Muscle layer of colon (tissue), 2 donors: ENCODE data around the gene TIE1.

Experiments
- H3K27ac ChIP-seq: one replicate; pipeline ENCODE4 v1.7.0; 2013; ENCODE audit warnings: low read depth, mild to moderate bottlenecking, low read length, moderate library complexity
- H3K27me3 ChIP-seq, 2 donors: one replicate each; pipeline ENCODE4 v1.7.0; 2013; ENCODE audit warnings: low read length in 2 of 2, mild to moderate bottlenecking in 2 of 2; ENCODE audit not compliant: insufficient read depth in 2 of 2, control insufficient read depth in 1 of 2
- H3K36me3 ChIP-seq: one replicate; pipeline ENCODE4 v1.7.0; 2013; ENCODE audit warnings: mild to moderate bottlenecking, low read length; ENCODE audit not compliant: insufficient read depth
- H3K4me1 ChIP-seq: one replicate; pipeline ENCODE4 v1.7.0; 2013; ENCODE audit warnings: mild to moderate bottlenecking, low read length; ENCODE audit not compliant: insufficient read depth
- H3K4me3 ChIP-seq, 2 donors: one replicate each; pipeline ENCODE4 v1.7.0; 2013; ENCODE audit warnings: low read length in 2 of 2, low read depth in 1 of 2, mild to moderate bottlenecking in 1 of 2, moderate library complexity in 1 of 2
- H3K9ac ChIP-seq: one replicate; pipeline ENCODE4 v1.7.0; 2013; ENCODE audit warnings: low read length
- H3K9me3 ChIP-seq: one replicate; pipeline ENCODE4 v1.7.0; 2013; ENCODE audit warnings: mild to moderate bottlenecking, low read length
- donor health status: abdominal sarcoma.
- donor health status: Adenocarcinoma of cecum.

The TIE1 gene

DNA sequence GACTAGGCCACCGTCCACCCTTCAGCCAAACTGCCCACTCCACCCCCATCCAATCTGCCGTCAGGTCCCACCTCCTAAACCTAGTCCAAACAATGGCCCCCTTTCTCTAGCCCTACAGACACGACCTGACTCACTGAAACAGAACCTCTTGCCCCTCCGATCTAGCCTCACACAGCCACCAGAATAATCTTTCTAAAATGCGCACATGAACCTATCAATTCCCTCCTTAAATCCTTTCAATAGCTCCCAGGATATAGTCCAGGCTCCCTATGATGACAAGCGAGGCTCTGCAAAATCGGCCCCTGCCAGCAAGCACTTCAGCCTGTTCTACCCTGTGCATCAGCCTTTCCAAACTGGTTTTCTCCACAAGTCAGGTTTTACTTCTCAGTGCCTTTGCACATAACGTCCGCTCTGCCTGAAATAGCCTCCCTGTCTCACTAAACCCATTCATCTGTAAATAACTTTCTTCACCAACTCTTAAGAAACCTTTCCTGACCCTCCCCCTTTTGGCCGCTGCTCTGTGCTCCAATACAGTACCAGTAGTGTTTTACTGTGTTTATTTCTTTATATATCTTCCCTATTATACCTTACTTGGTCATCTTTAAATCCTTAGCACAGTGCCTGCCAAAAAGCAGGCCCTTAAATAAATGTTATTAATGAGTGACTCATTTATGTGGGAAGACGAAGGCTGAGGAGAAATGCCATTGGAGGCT is 49.0 kb downstream of the TIE1 start:
- H3K36me3 ChIP-seq, result no peaks in the 10 kb centered on the region
- H3K27ac ChIP-seq, result peak overlapping the region; percentile 74
- peak overlapping the region; percentile 45 for H3K9ac ChIP-seq
- H3K9me3 ChIP-seq, result no peaks in the 10 kb centered on the region
- H3K4me1 ChIP-seq, result peaks cover 12% of the 10 kb centered on the region
- no peaks in the 10 kb centered on the region for H3K27me3 ChIP-seq
- H3K4me3 ChIP-seq, result peak overlapping the region; percentile 6 to 60

DNA sequence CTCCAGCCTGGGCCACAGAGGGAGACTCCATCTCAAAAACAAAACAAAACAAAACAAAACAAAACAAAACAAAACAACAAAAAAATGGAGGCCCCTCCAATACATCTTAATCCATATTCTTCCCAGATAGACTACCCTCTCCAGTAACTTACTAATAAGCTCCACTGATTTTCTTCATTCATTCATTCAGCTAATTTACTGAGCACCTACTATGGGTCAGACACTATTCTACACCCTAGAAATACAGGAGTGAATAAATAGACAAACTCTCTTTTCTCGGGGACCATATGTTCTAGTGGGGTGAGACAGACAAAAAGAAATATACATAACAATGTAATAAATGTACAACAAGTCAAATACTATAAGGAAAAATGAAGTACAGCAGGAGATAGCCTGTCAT is 50.2 kb downstream of the TIE1 start:
- Histone ChIP-seq H3K27ac (no peak overlapping the region), H3K36me3 (no peaks in the 10 kb centered on the region), H3K9me3 (no peaks in the 10 kb centered on the region), H3K4me3 (no peak overlapping the region), H3K27me3 (no peaks in the 10 kb centered on the region), H3K9ac (no peak overlapping the region), H3K4me1 (peaks cover 12% of the 10 kb centered on the region)

DNA sequence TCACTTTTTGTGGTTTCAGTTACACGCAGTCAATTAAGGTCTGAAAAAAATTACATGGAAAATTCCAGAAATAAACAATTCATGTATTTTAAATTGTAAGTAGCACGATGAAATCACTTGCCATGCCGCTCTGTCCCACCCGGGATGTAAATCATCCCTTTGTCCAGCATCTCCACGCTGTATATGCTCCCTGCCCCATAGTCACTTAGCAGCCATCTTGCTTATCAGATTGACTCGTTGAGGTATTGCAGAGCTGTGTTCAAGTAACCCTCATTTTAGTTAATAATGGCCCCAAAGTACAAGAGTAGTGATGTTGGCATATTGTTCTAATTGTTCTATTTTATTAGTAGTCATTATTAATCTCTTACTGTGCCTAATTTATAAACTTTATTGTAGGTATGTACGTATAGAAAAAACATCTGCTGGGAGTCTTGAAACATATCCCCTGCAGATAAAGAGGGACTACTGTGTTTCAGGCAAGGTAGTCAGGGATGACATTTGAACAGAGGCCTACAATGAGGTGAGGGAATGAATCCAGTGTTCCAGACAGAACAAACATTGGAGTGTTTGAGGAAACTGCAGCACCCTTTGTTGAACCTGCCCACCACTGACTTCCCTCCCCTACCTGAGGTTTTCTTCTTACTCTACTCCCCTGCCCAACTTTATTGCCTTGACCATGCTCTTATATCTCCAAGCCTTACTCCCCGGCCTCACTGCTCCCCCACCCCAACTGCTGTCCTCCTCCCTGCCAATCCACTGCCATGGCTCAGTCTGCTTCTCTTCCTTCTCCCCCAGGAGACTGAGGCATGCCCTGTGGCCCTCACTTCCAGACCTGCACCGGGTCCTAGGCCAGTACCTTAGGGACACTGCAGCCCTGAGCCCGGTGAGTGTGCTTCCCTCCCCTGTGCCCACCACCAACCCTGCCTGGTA is 50.9 kb downstream of the TIE1 start:
- H3K9me3 ChIP-seq, result no peaks in the 10 kb centered on the region
- no peak overlapping the region for H3K27ac ChIP-seq
- H3K4me1 ChIP-seq, result peaks cover 12% of the 10 kb centered on the region
- H3K9ac ChIP-seq, result no peak overlapping the region
- H3K27me3 ChIP-seq, result no peaks in the 10 kb centered on the region
- H3K36me3 ChIP-seq, result no peaks in the 10 kb centered on the region
- no peak overlapping the region for H3K4me3 ChIP-seq

DNA sequence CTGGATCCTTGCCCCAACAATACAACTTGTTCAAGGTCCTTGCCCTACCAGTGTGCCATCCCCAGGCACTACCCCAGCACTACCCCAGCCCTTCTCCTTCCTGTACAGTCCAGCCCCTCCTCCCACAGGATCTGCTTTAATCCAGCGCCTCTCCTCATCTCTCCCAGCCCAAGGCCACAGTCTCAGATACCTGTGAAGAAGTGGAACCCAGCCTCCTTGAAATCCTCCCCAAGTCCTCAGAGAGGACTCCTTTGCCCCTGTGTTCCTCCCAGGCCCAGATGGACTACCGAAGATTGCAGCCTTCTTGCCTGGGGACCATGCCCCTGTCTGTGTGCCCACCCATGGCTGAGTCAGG is 51.5 kb downstream of the TIE1 start:
- no peaks in the 10 kb centered on the region for H3K36me3 ChIP-seq
- H3K4me1 ChIP-seq, result peaks cover 12% of the 10 kb centered on the region
- no peak overlapping the region for H3K27ac ChIP-seq
- H3K27me3 ChIP-seq, result no peaks in the 10 kb centered on the region
- H3K9me3 ChIP-seq, result no peaks in the 10 kb centered on the region
- no peak overlapping the region for H3K9ac ChIP-seq
- H3K4me3 ChIP-seq, result no peak overlapping the region

DNA sequence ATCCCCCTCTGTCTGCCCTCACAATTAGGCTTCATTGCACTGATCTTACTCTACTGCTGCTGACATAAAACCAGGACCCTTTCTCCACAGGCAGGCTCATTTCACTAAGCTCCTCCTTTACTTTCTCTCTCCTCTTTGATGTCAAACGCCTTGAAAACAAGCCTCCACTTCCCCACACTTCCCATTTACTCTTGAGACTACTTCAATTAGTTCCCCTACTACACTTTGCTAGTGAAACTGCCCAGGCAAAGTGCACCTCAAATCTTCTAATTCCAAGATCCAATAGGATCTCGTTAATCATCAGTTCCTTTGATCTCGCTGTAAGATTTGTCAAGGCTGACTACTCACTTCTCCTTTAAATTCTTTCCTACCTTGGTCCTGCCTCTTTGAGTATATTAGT is 52.1 kb downstream of the TIE1 start:
- Histone ChIP-seq H3K36me3 (no peaks in the 10 kb centered on the region), H3K27me3 (no peaks in the 10 kb centered on the region), H3K9ac (no peak overlapping the region), H3K4me1 (peaks cover 14% of the 10 kb centered on the region), H3K9me3 (no peaks in the 10 kb centered on the region), H3K27ac (no peak overlapping the region), H3K4me3 (no peak overlapping the region)

DNA sequence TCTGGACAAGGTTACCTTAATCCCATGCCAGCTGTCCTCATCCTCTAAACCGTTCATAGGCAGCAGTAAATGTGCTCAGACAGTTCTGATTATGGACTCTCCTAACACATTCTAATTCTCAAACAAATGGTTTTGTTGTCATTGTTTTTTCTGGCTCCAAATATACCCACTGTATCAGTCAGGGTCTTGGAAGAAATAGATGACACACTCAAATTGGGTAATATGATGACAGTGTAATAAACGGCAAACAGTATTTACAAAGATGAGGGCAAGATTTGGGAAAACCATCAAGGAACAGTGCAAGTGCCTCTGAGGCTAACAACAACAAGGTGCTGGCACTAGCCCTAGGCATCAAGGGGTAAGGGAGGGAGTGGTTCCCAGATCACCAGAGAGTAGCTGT is 53.7 kb downstream of the TIE1 start:
- Histone ChIP-seq H3K9me3 (no peaks in the 10 kb centered on the region), H3K27ac (no peak overlapping the region), H3K4me3 (no peak overlapping the region), H3K4me1 (peaks cover 24% of the 10 kb centered on the region), H3K9ac (no peak overlapping the region), H3K36me3 (no peaks in the 10 kb centered on the region), H3K27me3 (no peaks in the 10 kb centered on the region)

DNA sequence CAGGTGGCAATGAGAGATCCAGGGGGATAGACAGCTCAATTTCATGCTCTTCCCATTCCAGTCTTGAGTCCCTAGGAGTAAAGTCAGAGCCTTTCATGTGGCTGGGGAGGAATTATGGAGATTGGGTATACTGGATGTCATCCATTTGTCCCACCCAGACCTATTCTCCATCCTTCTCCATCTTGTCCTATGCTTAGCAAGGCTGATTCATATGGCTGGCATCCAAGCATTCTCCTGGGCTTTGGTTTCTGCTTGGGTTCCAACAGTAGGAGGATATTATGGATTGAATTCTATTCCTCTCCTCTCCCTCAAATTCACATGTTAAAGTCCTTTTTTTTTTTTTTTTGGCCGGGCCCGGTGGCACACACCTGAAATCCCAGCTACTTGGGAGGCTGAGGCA is 54.2 kb downstream of the TIE1 start:
- Histone ChIP-seq H3K9me3 (no peaks in the 10 kb centered on the region), H3K27ac (no peak overlapping the region), H3K36me3 (no peaks in the 10 kb centered on the region), H3K4me3 (no peak overlapping the region), H3K27me3 (no peaks in the 10 kb centered on the region), H3K4me1 (peaks cover 19% of the 10 kb centered on the region), H3K9ac (no peak overlapping the region)

DNA sequence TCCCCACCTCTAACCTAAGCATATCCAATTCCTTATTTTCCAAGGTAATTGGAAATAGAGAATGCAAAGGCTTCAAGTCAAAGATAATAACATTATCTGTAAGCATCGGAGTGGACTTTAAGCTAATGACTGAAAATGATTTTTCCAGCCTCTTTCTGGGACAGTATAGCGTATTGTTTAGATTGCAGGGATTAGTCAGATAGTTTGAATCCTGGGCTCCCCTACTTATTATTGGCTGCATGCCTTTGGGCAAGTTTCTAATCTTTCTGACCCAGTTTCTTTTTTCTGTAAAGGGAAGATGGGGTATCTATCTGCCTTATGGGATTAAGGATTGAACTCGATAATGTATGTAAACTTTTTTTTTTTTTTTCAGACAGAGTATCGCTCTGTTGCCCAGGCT is 56.5 kb downstream of the TIE1 start:
- Histone ChIP-seq H3K9ac (no peak overlapping the region), H3K4me3 (no peak overlapping the region), H3K9me3 (no peaks in the 10 kb centered on the region), H3K4me1 (peaks cover 13% of the 10 kb centered on the region), H3K27ac (no peak overlapping the region), H3K36me3 (peaks cover 6% of the 10 kb centered on the region), H3K27me3 (no peaks in the 10 kb centered on the region)

DNA sequence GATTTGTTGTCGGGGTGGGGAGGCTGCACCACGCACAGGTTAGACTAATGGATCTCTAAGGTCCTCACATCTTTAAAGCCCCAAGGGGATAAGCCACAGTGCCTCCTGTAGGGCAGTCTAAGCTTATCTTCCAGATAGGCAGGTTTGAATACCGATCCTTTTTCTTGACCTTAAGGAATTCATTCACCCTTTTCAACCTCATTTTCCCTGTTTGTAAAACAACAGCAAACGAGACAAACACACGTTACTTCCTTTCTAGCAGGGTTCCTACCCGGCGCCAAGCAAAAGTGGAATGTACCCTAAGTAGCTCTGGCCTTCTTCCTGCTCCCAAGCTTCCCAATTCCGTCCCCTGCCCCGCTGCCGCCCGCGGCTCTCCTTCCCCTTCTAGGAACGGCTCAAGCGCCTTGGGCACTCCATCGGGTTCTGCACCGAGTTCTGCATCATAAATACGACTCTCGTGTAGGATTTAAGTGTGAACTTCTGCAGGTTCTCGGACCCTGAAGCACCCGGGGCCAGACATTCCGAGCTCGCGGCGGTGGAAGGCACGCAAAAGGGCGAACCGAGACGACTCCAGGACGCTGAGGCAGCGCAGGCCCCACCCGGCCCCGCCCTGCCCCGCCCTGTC is 57.5 kb downstream of the TIE1 start:
- Histone ChIP-seq H3K4me3 (peak overlapping the region; percentile 52 to 96), H3K4me1 (peaks cover 13% of the 10 kb centered on the region), H3K9me3 (no peaks in the 10 kb centered on the region), H3K9ac (peak overlapping the region; percentile 88), H3K27me3 (no peaks in the 10 kb centered on the region), H3K36me3 (peaks cover 14% of the 10 kb centered on the region), H3K27ac (peak overlapping the region; percentile 93)

DNA sequence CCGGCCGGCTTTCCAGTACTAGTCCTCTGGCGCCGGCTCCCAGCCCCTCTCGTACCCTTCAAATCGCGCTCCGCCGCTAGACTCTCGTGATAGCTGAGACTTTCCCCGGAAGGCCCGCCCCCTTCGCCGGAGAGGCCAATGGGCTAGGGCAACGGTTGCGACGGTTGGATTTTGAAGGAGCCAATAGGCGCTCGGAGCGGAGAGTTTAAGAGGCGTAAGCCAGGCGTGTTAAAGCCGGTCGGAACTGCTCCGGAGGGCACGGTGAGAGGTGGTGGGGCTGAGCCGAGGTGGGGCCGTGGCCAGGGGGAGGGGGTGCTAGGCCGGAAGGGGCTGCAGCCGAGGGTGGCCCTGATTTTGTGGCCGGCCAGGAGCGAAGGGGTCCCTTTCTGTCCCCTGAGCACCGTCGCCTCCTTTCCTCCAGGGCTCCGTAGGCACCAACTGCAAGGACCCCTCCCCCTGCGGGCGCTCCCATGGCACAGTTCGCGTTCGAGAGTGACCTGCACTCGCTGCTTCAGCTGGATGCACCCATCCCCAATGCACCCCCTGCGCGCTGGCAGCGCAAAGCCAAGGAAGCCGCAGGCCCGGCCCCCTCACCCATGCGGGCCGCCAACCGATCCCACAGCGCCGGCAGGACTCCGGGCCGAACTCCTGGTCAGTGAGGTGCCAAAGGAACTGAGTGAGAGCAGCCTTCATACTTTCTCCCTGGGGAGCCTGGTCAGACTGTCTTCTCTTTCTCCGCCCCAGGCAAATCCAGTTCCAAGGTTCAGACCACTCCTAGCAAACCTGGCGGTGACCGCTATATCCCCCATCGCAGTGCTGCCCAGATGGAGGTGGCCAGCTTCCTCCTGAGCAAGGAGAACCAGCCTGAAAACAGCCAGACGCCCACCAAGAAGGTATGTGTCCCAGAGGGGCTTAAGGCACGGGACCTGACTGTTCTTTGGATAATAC is 58.2 kb downstream of the TIE1 start, which contains the start of gene CDC20:
CDC20 (plus strand) TSS at position 236 of the 948 bp plus-strand sequence; CDS start at position 471, 235 bp downstream.
- Histone ChIP-seq H3K27me3 (no peaks in the 10 kb centered on the region), H3K9me3 (no peaks in the 10 kb centered on the region), H3K4me1 (peaks cover 13% of the 10 kb centered on the region), H3K36me3 (peaks cover 22% of the 10 kb centered on the region), H3K4me3 (peak within 1 kb of the TSS; percentile 52 to 96), H3K27ac (peak within 1 kb of the TSS; percentile 93), H3K9ac (peak within 1 kb of the TSS; percentile 88)
